Neural crest cell (in vitro differentiated cells): ENCODE results near the gene WASF2. TPM values are rescaled to one million over a fixed set of nuclear protein-coding genes. Genes with fewer than 3 reads are reported as not detected.

Source experiments
- DNase-seq: peaks from one replicate; pipeline ENCODE4 v3.0.0; 2021; ENCODE audit warnings: low read depth, mixed read lengths, low spot score
- H3K27ac Mint-ChIP-seq: one replicate; pipeline ENCODE4 v1.8.0; 2021; ENCODE audit warnings: mild to moderate bottlenecking, mixed read lengths; ENCODE audit not compliant: unreplicated experiment
- H3K27me3 Mint-ChIP-seq: 2 replicates; pipeline ENCODE4 v1.8.0; 2021; ENCODE audit warnings: low read depth, mild to moderate bottlenecking, mixed read lengths
- H3K36me3 Mint-ChIP-seq: 2 replicates; pipeline ENCODE4 v1.8.0; 2021; ENCODE audit warnings: low read depth, mild to moderate bottlenecking, mixed read lengths
- H3K4me1 Mint-ChIP-seq: 2 replicates; pipeline ENCODE4 v1.8.0; 2021; ENCODE audit warnings: mixed read lengths
- H3K4me3 Mint-ChIP-seq: one replicate; pipeline ENCODE4 v1.8.0; 2021; ENCODE audit warnings: mild to moderate bottlenecking, mixed read lengths
- H3K9me3 Mint-ChIP-seq: 2 replicates; pipeline ENCODE4 v1.8.0; 2021; ENCODE audit warnings: mixed read lengths
- CTCF ChIP-seq: fragments of 200-600 bp; sonication (generic); conservative IDR thresholded peaks from 2 replicates; pipeline ENCODE4 v1.5.0; 2021; ENCODE audit warnings: antibody characterized with exemption, mild to moderate bottlenecking
- total RNA-seq: library from RNA; stranded (reverse); gene quantifications from 2 replicates; pipeline ENCODE4 v1.2.1, GENCODE V29; 2021

Gene WASF2
- total RNA-seq, 1 donor from 2014 or later: 81.9 TPM

DNA sequence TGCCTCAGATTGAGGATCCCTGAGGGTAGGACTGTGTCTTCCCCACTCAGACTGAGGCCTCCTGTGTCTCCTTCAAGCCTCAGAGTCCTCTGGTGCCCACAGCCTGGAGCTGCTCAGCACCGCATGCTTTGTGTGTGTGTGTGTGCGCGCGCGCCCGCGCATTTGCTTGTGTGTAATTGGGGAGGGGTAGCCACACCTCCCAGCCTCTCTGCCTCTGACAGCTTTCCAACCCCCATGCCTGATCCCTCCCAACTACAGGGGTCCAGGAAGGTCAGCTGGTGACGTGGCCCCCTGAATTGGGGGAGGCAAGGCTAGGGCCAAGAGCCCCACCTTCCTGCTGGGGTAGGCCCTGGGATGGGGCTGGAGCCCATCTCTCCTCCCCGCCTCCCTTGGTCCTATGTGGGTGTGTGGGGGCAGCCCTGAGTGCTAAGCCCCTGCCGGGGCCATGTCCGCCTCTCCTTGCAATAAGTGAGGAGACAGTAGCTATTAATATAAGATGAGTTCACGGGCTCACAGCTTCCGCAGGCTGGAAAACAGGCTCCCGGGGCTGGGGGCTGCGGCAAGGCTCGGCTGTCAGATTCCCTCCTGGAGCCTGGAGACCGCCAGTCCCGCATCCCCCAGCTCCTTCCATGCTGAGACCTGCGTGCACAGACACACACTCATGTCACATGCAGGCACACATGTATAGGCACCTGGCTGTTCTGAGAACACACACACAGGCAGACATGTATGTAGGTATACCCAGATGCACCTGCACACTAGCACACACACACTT, 90.5 kb downstream of the WASF2 start:
- Mint-ChIP-seq H3K9me3 (no peaks in the 10 kb centered on the region), H3K27ac (peak overlapping the region; percentile 28), H3K36me3 (no peaks in the 10 kb centered on the region), H3K4me3 (peak overlapping the region; percentile 36), H3K27me3 (peaks cover 2% of the 10 kb centered on the region), H3K4me1 (peaks cover 58% of the 10 kb centered on the region)
- no peak for TF ChIP-seq CTCF
- no peak for DNase-seq

- Mint-ChIP-seq H3K36me3 (no peaks in the 10 kb centered on the region), H3K27me3 (peaks cover 2% of the 10 kb centered on the region), H3K4me3 (peak overlapping the region; percentile 36), H3K4me1 (peaks cover 51% of the 10 kb centered on the region), H3K9me3 (no peaks in the 10 kb centered on the region), H3K27ac (peak overlapping the region; percentile 28)
- no peak for TF ChIP-seq CTCF
- no peak for DNase-seq
These were observed 91.4 kb downstream of the WASF2 start for GRCh38 chr1:27398405-27399149.

DNA sequence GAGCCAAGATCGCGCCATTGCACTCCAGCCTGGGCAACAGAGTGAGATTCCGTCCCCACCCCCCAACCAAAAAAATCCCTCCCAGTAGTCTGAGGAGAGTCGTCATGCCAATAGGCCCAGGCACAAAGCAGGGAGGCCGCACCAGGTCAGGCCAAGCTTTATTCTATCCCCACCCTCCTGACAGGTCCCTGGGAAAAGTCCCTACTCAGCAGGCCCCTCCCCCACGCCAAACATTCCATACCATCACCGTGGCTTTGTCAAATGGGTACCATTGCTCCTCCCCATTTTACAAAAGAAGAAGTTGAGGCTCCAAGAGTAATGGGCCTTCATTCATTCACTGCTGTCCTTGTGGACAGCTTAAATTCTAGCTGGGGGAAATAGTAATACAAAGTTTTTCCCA, 92.2 kb downstream of the WASF2 start:
- Mint-ChIP-seq H3K9me3 (no peaks in the 10 kb centered on the region), H3K36me3 (no peaks in the 10 kb centered on the region), H3K4me3 (no peak overlapping the region), H3K27ac (no peak overlapping the region), H3K27me3 (peaks cover 2% of the 10 kb centered on the region), H3K4me1 (peaks cover 49% of the 10 kb centered on the region)
- DNase-seq: no peak
- TF ChIP-seq CTCF: no peak

DNA sequence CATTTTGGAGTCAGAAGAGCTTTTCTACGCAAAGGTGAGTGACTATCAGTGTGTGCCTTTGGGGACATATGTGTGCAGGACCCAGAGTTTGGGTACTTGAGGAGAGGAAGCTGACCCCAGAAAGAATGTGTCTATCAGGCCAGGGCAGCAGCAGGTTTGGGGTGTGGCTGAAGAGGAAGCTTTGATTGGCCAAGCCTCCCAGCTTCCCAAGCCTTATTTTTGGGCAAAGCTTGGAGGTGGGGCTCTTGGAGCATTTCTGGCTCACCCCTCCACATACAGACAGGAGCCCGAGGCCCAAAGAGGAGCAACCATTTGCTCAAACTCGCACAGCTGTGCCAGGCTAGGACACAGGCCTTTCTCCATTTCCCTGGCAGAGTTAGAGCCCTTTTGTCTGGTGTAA, 92.9 kb downstream of the WASF2 start:
- no peaks in the 10 kb centered on the region for H3K9me3 Mint-ChIP-seq
- H3K4me3 Mint-ChIP-seq: no peak overlapping the region
- H3K27me3 Mint-ChIP-seq: peaks cover 2% of the 10 kb centered on the region
- no peak for DNase-seq
- H3K4me1 Mint-ChIP-seq: peaks cover 51% of the 10 kb centered on the region
- no peak for TF ChIP-seq CTCF
- no peaks in the 10 kb centered on the region for H3K36me3 Mint-ChIP-seq
- H3K27ac Mint-ChIP-seq: no peak overlapping the region

DNA sequence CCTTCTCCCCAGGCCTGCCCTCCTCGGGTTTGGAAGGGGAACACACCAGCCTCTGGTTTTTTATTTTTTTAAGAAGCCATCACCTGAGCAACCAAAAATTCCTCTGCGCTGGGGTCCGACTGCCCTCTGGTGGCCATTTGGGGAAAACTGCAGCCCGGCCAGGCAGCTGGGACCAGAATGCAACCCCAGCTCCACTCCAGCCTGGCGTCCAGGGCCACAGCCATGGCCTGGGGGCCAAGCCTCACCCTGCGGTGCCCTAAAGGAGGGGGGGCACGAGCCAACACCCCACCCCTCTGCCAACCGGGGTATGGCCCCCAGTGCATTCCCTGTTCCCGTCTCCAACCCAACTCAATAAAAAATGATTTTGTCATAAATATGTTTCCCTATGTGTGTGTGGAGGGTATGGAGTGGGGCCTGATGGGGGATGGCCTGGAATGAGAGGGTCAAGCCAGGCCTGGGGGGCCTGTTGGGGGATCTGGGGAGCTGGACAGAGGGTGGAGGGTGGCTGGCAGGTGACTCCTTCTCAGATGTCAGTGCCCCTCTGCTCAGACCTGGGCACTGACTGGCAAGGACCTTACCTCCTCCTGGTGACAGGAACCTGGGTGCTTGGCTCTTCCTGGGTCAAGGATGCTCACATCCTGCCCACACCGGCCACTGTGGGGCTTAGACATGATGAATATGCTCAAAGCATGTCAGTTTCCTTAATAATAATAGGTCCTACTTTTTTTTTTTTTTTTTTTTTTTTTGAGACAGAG, 94.3 kb downstream of the WASF2 start:
- no peaks in the 10 kb centered on the region for H3K36me3 Mint-ChIP-seq
- H3K27me3 Mint-ChIP-seq: peaks cover 2% of the 10 kb centered on the region
- peak; percentile 74 for DNase-seq
- no peaks in the 10 kb centered on the region for H3K9me3 Mint-ChIP-seq
- peak; percentile 98 for TF ChIP-seq CTCF
- H3K4me3 Mint-ChIP-seq: peak overlapping the region; percentile 94
- H3K27ac Mint-ChIP-seq: no peak overlapping the region
- H3K4me1 Mint-ChIP-seq: peaks cover 48% of the 10 kb centered on the region
